ENCODE results near the gene JUN. TPM values are rescaled to one million over a fixed set of nuclear protein-coding genes. Genes with fewer than 3 reads are reported as not detected.
A peak's percentile ranks its signal among the peaks of the same experiment; 100 is the strongest.

JUN gene
- polyA plus RNA-seq, 2 of the 4 experiments (the other 2 are of a cell fraction) = 23.3 to 59.8 TPM

DNA sequence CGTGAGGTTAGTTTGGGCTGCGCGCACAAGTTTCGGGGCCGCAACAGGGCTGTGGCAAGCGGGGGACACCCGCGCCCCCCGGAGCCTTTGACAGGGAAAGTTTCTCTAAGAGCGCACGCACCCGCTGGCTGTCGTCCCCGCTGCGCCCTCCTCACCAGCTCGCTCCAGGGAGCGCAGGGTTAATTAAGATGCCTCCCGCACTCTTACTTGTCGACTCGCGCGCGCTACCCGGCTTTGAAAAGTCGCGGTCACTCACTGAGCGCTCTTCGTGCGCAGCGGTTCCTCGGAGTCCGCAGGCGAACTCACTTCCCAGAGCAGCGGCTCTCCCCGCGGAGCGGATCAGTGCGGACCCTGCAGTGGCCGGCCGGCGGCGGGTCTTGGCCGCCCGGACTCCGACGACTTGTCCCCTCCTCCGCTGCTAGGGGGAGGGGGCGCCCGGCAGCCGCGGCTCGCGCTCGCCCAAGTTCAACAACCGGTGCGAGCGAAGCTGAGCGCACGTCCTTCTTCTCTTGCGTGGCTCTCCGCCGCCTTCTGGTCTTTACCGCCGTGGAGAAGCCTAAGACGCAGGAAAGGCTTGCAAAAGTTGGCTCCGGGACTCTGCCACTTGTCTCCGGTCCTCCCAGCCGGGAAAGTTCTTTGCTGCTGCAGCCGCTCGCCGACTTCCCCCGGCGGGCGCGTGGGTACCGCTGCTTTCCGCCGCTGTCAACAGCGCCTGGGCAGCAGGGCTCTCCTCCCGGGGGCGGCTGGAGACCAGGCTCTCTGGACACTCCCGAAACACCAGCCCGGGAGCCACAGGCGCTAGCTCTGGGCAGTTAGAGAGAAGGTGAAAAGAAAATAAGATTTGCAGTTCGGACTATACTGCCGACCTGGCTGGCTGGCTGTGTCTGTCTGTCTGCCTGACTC, 506 bp downstream of the JUN start:
- WGBS (ENCODE audit: missing lambda C conversion rate) = 0% methylated on average over 16 of the region's 86 CpGs
- peak in 1 of 2 experiments; percentile 39 for DNase-seq (ENCODE audit: low read depth in 1 of 2, low spot score in 1 of 2)
- TF ChIP-seq CBX8 (IDR thresholded peaks at IDR 0.05) = no peak
- peak; percentile 78; the same call in 1 of the 2 replicates for TF ChIP-seq FOSB (CRISPR knock-in tag; IDR thresholded peaks at IDR 0.05)
- TF ChIP-seq TFCP2L1 (CRISPR knock-in tag; IDR thresholded peaks at IDR 0.05) = peak; percentile 87
- peak; percentile 84; the same call in 1 of the 2 replicates for TF ChIP-seq HOXA7 (CRISPR knock-in tag; IDR thresholded peaks at IDR 0.05)
- TF ChIP-seq RARB (CRISPR knock-in tag; IDR thresholded peaks at IDR 0.05) = peak; percentile 61; the same call in 1 of the 2 replicates
- peak in 1 of 2 experiments; percentile 93; a peak in 1 of 5 replicates for TF ChIP-seq JUN (IDR thresholded peaks at IDR 0.05)
- TF ChIP-seq HEYL (CRISPR knock-in tag; IDR thresholded peaks at IDR 0.05) = no peak
- peak; percentile 52; the same call in 1 of the 2 replicates for TF ChIP-seq PHF8 (IDR thresholded peaks at IDR 0.05; ENCODE audit: borderline replicate concordance, low read depth)
- TF ChIP-seq, protein P1, sequence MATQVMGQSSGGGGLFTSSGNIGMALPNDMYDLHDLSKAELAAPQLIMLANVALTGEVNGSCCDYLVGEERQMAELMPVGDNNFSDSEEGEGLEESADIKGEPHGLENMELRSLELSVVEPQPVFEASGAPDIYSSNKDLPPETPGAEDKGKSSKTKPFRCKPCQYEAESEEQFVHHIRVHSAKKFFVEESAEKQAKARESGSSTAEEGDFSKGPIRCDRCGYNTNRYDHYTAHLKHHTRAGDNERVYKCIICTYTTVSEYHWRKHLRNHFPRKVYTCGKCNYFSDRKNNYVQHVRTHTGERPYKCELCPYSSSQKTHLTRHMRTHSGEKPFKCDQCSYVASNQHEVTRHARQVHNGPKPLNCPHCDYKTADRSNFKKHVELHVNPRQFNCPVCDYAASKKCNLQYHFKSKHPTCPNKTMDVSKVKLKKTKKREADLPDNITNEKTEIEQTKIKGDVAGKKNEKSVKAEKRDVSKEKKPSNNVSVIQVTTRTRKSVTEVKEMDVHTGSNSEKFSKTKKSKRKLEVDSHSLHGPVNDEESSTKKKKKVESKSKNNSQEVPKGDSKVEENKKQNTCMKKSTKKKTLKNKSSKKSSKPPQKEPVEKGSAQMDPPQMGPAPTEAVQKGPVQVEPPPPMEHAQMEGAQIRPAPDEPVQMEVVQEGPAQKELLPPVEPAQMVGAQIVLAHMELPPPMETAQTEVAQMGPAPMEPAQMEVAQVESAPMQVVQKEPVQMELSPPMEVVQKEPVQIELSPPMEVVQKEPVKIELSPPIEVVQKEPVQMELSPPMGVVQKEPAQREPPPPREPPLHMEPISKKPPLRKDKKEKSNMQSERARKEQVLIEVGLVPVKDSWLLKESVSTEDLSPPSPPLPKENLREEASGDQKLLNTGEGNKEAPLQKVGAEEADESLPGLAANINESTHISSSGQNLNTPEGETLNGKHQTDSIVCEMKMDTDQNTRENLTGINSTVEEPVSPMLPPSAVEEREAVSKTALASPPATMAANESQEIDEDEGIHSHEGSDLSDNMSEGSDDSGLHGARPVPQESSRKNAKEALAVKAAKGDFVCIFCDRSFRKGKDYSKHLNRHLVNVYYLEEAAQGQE (IDR thresholded peaks at IDR 0.05) = peak; percentile 26
- TF ChIP-seq HOXB5 (CRISPR knock-in tag; IDR thresholded peaks at IDR 0.05) = no peak
- TF ChIP-seq CHD2 (IDR thresholded peaks at IDR 0.05; ENCODE audit: low read length, partially characterized antibody) = no peak
- peak in 1 of 2 experiments; percentile 3; a peak in 4 of 6 replicates for ATAC-seq
- Histone ChIP-seq H3K27ac (peak overlapping the region; percentile 91 to 93), H3K4me3 (peak overlapping the region; percentile 95), H3K9me3 (no peaks in the 10 kb centered on the region), H3K4me1 (peaks cover 22% of the 10 kb centered on the region), H3K4me2 (peak overlapping the region; percentile 85)
- POLR2A ChIA-PET = interaction anchor here (0.6 to 3.2 kb wide), 21 partner anchors 10 to 976 kb away, joined by 3 to 24 read pairs (median 5); partner anchors contain the start of gene FGGY
- no peak for FAIRE-seq
- CTCF ChIA-PET = interaction anchor here (1.1 to 3.0 kb wide), 4 partner anchors 12 to 293 kb away, joined by 3 to 9 read pairs (median 4); no protein-coding TSS in a partner anchor

DNA sequence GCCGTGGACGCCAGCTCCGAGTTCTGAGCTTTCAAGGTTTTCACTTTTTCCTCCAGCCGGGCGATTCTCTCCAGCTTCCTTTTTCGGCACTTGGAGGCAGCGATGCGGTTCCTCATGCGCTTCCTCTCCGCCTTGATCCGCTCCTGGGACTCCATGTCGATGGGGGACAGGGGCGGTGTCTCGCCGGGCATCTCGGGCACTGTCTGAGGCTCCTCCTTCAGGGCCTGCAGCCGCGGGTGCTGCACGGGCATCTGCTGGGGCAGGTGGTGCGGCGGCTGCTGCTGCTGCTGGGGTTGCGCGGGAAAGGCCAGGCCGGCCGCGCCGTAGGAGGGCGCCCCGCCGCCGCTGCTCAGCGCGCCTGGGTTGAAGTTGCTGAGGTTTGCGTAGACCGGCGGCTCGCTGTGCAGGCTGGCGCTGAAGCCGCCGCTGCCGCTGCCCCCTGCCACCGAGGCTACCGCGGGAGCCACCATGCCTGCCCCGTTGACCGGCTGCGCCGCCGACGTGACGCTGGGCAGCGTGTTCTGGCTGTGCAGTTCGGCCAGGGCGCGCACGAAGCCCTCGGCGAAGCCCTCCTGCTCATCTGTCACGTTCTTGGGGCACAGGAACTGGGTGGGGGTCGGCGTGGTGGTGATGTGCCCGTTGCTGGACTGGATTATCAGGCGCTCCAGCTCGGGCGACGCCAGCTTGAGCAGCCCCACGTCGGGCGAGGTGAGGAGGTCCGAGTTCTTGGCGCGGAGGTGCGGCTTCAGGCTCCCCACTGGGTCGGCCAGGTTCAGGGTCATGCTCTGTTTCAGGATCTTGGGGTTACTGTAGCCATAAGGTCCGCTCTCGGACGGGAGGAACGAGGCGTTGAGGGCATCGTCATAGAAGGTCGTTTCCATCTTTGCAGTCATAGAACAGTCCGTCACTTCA, 1.4 kb downstream of the JUN start:
- Histone ChIP-seq H3K9me3 (no peaks in the 10 kb centered on the region), H3K4me3 (peak overlapping the region; percentile 95), H3K27ac (peak overlapping the region; percentile 91 to 93), H3K4me2 (peak overlapping the region; percentile 85), H3K4me1 (peaks cover 22% of the 10 kb centered on the region)
- ChIA-PET POLR2A (interaction anchor here (0.6 to 3.2 kb wide), 10 partner anchors 9 to 977 kb away, joined by 3 to 24 read pairs (median 5); partner anchors contain the start of gene FGGY), CTCF (interaction anchor here (0.7 to 1.5 kb wide), 4 partner anchors 55 to 151 kb away, joined by 3 read pairs; no protein-coding TSS in a partner anchor)
- ATAC-seq = peak in 1 of 2 experiments; percentile 0; a peak in 2 of 6 replicates
- 0% methylated on average over 12 of the region's 82 CpGs for WGBS (ENCODE audit: missing lambda C conversion rate)
- FAIRE-seq = no peak
- DNase-seq (ENCODE audit: low read depth in 1 of 2, low spot score in 1 of 2) = peak in 1 of 2 experiments; percentile 39
- TF ChIP-seq NFE2L2 (conservative IDR thresholded peaks at IDR 0.05; ENCODE audit: low read length) (no peak), MAZ (IDR thresholded peaks at IDR 0.05; ENCODE audit: borderline replicate concordance, low read depth, low read length) (no peak), FOSL2 (IDR thresholded peaks at IDR 0.05) (no peak), FOSL2 (CRISPR knock-in tag; IDR thresholded peaks at IDR 0.05) (no peak), RNF2 (IDR thresholded peaks at IDR 0.05; ENCODE audit: borderline replicate concordance, low read depth) (no peak), SREBF2 (IDR thresholded peaks at IDR 0.05) (no peak), MYC (IDR thresholded peaks at IDR 0.05; ENCODE audit: borderline replicate concordance, low read length) (no peak), ZC3H11A (IDR thresholded peaks at IDR 0.05) (no peak), NPAS2 (CRISPR knock-in tag; IDR thresholded peaks at IDR 0.05; ENCODE audit: borderline replicate concordance) (0 out of 2 replicates have a peak, but pooled peaks have one; percentile 28), BHLHE40 (IDR thresholded peaks at IDR 0.05; ENCODE audit: low read depth, low read length) (no peak)
- TF ChIP-seq, protein P2, sequence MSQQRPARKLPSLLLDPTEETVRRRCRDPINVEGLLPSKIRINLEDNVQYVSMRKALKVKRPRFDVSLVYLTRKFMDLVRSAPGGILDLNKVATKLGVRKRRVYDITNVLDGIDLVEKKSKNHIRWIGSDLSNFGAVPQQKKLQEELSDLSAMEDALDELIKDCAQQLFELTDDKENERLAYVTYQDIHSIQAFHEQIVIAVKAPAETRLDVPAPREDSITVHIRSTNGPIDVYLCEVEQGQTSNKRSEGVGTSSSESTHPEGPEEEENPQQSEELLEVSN (IDR thresholded peaks at IDR 0.05; ENCODE audit: borderline replicate concordance, low read depth) = peak; percentile 53
- TF ChIP-seq, protein P3, sequence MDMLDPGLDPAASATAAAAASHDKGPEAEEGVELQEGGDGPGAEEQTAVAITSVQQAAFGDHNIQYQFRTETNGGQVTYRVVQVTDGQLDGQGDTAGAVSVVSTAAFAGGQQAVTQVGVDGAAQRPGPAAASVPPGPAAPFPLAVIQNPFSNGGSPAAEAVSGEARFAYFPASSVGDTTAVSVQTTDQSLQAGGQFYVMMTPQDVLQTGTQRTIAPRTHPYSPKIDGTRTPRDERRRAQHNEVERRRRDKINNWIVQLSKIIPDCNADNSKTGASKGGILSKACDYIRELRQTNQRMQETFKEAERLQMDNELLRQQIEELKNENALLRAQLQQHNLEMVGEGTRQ (IDR thresholded peaks at IDR 0.05) = no peak
- TF ChIP-seq, protein P1 (IDR thresholded peaks at IDR 0.05) = no peak
